Measurements from ENCODE around the gene SAMD11.

SAMD11 gene

DNA sequence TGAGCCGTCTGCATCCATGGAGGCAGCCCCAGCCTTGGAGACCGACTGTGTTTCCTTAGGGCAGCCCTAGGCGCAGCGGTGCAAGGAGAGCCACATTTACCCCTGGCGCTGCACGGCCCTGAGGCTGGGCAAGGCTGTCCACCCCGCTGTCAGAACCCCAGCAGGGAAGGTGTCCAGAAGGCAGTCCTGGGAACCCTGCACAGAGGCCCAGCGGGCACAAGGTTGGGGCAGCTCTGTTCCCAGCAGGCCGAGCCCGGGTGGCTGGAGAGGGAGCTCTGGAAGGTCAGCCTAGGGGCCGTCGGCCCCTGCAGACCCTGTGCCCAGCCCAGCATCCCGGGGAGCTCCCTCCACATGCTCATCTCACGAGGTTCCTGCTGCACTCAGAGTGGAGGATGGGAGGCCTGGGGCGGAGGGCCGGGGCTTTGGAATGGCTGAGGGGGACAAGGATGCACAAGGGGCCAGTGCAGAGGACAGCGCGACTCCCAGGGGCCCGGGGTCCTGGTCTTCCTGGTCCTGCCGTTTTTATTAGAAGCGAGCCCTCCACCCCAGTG lies 19.9 kb upstream of the SAMD11 start:
- TF ChIP-seq ZBTB7A (IDR thresholded peaks at IDR 0.05; ENCODE audit: low read depth): no peak

DNA sequence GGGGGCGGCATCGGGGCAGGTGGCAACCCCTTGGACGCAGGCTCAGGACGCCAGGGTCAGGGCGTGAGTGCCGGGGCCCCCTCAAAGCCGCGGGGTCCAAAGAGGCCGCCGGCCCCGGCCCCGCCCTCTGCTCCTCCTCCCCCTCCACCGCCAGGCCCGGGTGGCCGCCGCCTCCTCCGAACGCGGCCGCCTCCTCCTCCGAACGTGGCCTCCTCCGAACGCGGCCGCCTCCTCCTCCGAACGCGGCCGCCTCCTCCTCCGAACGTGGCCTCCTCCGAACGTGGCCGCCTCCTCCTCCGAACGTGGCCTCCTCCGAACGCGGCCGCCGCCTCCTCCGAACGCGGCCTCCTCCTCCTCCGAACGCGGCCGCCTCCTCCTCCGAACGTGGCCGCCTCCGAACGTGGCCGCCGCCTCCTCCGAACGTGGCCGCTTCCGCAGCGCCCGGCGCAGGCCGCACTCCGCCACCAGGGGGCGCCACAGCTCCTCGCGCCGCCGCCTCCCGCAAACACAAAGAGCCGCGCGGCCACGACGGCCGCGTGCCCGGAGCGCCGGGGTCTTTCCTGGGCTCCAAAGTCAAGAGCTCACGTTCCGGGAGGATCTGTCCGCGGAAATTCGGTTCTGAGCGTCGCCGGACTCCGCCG lies 19.3 kb upstream of the SAMD11 start:
- TF ChIP-seq, protein P1, sequence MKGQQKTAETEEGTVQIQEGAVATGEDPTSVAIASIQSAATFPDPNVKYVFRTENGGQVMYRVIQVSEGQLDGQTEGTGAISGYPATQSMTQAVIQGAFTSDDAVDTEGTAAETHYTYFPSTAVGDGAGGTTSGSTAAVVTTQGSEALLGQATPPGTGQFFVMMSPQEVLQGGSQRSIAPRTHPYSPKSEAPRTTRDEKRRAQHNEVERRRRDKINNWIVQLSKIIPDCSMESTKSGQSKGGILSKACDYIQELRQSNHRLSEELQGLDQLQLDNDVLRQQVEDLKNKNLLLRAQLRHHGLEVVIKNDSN (IDR thresholded peaks at IDR 0.05): no peak
- TF ChIP-seq TEAD4 (IDR thresholded peaks at IDR 0.05): no peak
- TF ChIP-seq YY1 (IDR thresholded peaks at IDR 0.05; ENCODE audit: low read depth): peak; percentile 76
- TF ChIP-seq, protein P2, sequence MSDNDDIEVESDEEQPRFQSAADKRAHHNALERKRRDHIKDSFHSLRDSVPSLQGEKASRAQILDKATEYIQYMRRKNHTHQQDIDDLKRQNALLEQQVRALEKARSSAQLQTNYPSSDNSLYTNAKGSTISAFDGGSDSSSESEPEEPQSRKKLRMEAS (IDR thresholded peaks at IDR 0.05): peak; percentile 76
- no peak; the same call in 1 of the 2 replicates for TF ChIP-seq ZBTB7A (IDR thresholded peaks at IDR 0.05; ENCODE audit: low read depth)
- peak; percentile 77 for TF ChIP-seq RAD21 (IDR thresholded peaks at IDR 0.05; ENCODE audit: low read depth)
- no peak for TF ChIP-seq FOXM1 (IDR thresholded peaks at IDR 0.05; ENCODE audit: borderline replicate concordance, low read depth)
- no peak for TF ChIP-seq TAF1 (IDR thresholded peaks at IDR 0.05; ENCODE audit: low read depth)
- no peak for TF ChIP-seq CREB1 (IDR thresholded peaks at IDR 0.05; ENCODE audit: low read depth)
- TF ChIP-seq EP300 (IDR thresholded peaks at IDR 0.05; ENCODE audit: borderline replicate concordance): peak; percentile 11; the same call in 1 of the 2 replicates
- TF ChIP-seq EGR1 (IDR thresholded peaks at IDR 0.05): peak; percentile 67
- TF ChIP-seq NFIC (IDR thresholded peaks at IDR 0.05): no peak; the same call in 1 of the 2 replicates
- no peak for TF ChIP-seq CEBPB (IDR thresholded peaks at IDR 0.05)
- TF ChIP-seq TCF12 (IDR thresholded peaks at IDR 0.05; ENCODE audit: low read depth): no peak; the same call in 1 of the 2 replicates
- TF ChIP-seq, protein P3, sequence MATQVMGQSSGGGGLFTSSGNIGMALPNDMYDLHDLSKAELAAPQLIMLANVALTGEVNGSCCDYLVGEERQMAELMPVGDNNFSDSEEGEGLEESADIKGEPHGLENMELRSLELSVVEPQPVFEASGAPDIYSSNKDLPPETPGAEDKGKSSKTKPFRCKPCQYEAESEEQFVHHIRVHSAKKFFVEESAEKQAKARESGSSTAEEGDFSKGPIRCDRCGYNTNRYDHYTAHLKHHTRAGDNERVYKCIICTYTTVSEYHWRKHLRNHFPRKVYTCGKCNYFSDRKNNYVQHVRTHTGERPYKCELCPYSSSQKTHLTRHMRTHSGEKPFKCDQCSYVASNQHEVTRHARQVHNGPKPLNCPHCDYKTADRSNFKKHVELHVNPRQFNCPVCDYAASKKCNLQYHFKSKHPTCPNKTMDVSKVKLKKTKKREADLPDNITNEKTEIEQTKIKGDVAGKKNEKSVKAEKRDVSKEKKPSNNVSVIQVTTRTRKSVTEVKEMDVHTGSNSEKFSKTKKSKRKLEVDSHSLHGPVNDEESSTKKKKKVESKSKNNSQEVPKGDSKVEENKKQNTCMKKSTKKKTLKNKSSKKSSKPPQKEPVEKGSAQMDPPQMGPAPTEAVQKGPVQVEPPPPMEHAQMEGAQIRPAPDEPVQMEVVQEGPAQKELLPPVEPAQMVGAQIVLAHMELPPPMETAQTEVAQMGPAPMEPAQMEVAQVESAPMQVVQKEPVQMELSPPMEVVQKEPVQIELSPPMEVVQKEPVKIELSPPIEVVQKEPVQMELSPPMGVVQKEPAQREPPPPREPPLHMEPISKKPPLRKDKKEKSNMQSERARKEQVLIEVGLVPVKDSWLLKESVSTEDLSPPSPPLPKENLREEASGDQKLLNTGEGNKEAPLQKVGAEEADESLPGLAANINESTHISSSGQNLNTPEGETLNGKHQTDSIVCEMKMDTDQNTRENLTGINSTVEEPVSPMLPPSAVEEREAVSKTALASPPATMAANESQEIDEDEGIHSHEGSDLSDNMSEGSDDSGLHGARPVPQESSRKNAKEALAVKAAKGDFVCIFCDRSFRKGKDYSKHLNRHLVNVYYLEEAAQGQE (IDR thresholded peaks at IDR 0.05; ENCODE audit: low read depth): no peak

DNA sequence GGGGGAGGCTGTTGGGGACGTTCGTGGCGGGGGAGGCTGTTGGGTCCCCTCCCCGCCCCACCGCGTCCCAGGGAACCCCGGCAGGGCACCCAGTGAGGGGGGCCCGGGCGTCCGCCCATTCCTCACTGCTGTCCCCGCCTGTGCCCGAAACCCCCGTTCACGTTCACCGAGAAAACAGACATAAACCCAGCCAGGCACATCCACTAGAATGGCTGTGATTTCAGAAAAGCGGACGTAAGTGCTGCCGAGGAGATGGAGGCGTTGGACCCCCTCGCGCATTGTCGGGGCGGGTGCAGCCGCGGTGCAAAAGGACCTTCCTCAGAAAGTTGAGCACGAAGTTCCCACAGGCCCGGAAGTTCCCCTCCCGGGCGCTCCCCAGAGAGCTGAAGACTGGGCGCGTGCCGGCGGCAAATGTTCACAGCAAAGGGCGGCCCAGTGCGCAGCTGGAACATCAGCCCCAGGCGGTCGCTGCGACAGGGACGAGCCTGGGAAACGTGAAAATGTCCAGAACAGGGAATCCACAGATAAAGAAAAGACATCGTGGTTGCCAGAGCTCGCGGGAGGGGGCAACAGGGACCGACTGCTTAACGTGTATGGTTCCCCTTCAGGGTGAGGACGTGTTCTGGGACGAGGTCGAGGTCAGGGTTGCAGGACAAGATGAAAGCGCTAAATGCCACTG lies 18.5 kb upstream of the SAMD11 start:
- TF ChIP-seq, protein P3 (IDR thresholded peaks at IDR 0.05; ENCODE audit: low read depth): no peak
- TF ChIP-seq YY1 (IDR thresholded peaks at IDR 0.05; ENCODE audit: low read depth) (no peak), NFIC (IDR thresholded peaks at IDR 0.05) (no peak), ZBTB7A (IDR thresholded peaks at IDR 0.05; ENCODE audit: low read depth) (no peak), FOXM1 (IDR thresholded peaks at IDR 0.05; ENCODE audit: borderline replicate concordance, low read depth) (no peak), CEBPB (IDR thresholded peaks at IDR 0.05) (no peak), TEAD4 (IDR thresholded peaks at IDR 0.05) (no peak), TAF1 (IDR thresholded peaks at IDR 0.05; ENCODE audit: low read depth) (no peak), RAD21 (IDR thresholded peaks at IDR 0.05; ENCODE audit: low read depth) (no peak), TCF12 (IDR thresholded peaks at IDR 0.05; ENCODE audit: low read depth) (no peak), EP300 (IDR thresholded peaks at IDR 0.05; ENCODE audit: borderline replicate concordance) (no peak), EGR1 (IDR thresholded peaks at IDR 0.05) (no peak), CREB1 (IDR thresholded peaks at IDR 0.05; ENCODE audit: low read depth) (no peak)
- TF ChIP-seq, protein P2 (IDR thresholded peaks at IDR 0.05): no peak
- TF ChIP-seq, protein P1 (IDR thresholded peaks at IDR 0.05): no peak

DNA sequence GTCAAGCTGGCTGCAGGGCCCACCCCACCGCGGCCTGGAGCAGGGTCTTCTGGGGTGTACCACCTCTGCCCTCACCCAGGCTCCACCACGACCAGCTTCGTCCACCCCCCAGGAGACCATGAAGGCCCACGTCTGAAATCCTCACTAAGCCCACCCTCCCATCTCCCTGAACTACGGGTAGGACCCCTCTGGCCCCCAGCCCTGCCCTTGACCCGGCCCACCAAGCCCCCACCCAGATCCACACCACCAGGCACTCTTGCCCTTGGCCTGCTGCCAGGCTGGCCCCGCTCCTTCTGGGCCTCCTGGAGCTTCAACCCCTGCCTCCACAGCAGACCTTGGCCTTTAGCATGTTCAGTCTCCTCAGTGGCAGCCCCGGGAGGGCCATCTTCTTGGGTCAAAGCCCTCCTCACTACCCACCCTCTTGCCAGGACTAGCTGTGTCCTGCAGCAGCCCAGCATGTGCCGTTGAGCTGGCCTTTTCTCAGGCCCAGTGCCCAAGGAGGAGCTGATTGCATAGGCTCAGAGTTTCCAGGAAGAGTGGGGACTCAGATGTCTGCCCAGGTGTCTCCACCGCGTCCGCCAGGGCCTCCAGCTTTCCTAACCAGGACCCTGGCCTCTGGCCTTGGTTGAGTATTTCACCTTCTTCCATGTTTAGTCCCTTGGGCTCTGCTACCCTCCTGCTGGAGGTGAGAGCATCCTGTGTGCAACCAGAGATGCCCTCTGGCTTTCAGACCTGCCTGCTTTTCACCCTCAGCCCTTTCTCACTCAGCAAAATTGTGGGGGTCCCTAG lies 17.7 kb upstream of the SAMD11 start:
- peak; percentile 36; the same call in 1 of the 2 replicates for TF ChIP-seq NFIC (IDR thresholded peaks at IDR 0.05)
- TF ChIP-seq, protein P1 (IDR thresholded peaks at IDR 0.05): no peak
